NCI-H2171 (cell line): ENCODE measurements around the gene PNLIP.

Source experiments
- DNase-seq: peaks from one replicate; lab custom pipeline; 2025; lab: John Stamatoyannopoulos, UW

The PNLIP gene

DNA sequence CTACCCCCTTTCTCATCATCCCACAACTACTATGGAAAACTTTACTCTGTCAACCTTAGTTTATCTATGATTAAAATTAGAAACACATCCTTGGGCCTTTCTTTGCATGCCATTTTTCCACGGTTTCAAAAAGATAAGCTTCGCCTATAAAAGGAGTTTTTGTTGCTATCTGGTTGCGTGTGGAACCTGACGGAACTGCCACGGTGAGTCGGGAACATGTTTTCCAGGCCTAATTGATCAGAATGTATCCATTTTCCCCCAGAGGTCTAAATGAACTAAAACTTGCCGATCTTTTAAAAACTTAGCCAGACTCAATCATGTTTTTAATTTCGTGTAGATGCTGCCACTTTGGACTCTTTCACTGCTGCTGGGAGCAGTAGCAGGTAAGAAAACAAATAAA is at the start of gene PNLIP:
Gene PNLIP, plus strand, starts transcription at position 176 of the 400 bp plus-strand sequence. Its CDS starts 162 bp downstream, at position 338.
- no peak for DNase-seq

DNA sequence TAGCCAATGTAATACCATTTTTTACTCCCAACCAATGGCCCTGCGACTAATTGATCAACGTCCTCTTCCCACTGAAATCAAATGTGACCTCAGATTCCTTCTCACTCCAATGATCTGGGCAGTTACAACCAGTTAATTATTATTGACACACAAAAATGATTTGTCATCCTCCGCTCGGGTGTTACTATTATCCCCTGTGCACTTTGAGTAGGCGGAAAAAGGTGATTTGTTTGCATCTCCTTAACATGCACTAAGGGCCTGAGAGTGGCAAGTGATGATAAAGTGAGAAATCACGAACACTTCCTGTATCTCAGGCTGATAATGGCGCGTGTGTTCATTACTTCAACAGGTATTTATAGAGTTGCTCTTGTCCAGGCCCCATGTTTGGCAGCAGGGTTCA is 40.9 kb upstream of the PNLIP start:
- DNase-seq = no peak

DNA sequence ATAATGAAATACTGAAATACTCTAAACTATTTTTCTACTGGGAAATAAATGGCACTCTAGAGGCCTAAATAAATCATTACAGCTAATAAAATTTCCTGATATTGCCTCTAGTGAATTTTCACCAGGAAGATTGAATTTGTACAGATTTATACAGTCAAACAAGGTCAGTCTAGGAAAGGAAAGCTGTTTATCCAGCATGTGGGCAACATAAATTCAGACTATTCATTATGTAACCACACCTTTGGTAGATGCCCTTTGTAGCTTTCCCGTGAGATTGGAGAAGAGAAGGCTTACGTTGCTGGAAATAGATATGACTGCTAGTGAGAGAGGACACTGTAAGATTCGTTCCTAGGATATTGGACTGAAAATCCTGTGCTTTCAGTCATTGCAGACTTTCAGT is 35.2 kb upstream of the PNLIP start:
- no peak for DNase-seq

DNA sequence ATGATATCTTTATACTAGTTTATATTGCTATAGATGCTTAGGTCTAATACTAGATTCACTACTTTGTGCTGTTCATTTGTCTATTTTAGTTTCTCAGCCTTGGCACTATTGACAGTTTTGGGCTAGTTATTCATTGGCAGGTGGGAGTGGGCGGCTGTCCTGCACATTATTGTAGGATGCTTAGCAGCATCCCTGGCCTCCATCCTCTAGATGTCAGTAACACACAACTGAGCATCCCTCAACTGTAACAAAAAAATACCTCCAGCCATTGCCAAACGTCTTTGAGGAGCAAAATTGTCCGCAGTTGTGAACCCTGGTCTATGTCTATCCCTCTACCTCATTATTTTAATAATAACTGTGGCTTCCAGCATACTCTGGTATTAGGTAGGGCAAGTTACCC is 34.4 kb upstream of the PNLIP start:
- DNase-seq = no peak

DNA sequence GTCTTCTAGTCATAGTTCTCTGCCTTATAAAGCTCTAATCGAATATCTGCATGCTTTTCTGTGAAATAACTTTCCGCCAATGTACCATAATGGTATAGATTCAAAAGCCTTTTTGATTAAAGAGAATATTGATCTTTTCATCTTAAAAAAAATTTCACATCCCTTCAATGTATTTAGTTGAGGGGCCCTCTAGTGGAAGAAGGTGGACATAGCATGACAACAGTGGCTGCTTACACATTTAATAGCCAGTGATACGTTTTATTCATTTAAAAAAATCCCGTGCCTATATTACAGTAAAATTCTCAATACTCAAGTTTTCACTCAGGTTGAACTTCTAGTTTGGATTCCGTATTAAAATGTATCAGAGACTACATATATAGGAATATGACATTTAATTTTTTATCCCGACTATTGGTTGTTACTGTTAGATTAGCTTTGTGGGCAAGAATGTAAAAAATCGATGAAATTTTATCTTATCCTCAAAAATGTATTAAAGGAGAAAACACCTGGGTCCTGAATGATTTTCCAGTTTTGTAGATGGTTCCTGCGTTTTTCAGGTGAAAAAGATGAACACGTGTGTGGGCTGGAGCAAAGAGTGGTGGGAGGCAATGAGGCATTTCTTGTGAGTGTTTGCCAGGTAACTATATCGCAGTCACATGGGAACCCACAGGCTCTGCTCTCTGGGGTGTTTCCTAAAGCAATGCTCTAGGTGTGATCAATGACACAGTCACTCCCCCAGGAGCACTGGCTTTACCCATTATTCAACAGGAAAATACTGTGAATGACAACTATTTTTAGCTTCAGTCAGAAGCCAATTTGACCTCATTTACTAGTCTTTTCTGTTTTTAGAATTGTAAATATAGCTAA is 24.1 kb upstream of the PNLIP start:
- no peak for DNase-seq

DNA sequence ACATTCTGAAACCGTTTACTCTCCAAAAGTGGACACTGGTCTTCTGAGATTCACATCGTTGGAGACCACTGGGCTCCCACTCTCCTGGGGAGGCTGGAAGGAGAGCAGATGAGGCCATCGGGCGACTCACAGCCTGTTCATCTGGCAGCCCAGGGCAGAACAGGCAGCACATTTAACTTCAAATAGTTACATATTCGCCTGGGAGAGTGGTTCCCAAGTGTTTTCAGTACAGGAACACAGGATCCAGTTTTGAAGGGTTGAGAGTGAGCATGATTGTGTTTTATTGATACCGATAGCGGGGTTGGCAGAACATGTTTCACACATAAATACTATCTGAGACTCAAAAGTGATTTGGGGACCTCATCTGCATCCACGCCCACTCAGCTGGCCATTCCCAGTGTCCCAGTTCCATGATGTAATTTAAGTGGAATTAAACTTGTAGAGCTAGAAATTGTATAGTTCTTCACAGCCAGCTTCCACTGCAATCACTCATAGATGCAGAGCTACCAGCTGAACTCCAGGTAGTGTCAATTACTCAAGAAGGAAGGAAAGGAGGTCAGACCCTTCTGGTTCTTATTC is 22.8 kb upstream of the PNLIP start:
- no peak for DNase-seq

DNA sequence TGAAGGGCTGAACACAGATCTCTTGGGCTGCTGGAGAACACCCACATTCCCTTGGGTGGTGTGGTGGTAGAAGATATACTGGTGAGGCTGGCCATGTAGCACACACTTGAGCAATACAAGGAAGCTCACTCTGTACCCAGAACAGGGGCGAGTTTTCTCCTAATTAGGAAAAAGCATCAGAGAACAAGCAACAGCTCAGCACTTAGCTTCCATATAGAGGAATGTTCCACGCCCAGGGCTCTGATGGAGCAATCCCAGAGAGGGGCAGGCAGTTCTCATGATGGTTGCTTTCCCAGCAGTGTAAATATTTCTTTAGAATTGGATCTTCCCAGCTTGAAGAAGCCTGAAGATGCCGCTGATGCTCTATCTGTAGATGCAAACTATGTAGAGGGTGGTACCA is 21.0 kb upstream of the PNLIP start:
- DNase-seq = no peak

DNA sequence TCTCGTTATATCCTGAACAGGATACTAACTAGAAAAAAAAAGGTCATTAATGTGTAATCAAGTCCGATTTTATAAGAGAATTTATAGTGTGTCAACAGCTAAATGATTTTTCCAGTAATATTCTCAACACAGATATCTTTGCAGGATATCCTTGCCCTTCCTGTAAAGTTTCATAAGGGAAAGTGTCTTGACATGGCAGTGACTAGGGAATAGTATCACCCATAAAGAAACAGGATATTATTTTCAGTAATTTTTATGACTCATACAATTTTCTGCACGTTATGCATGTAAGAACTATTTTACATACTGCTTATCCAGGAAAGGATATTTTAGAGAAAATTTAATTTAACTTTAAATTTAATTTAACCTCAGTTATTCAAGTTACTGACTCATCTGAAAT is 19.5 kb upstream of the PNLIP start:
- DNase-seq = no peak

DNA sequence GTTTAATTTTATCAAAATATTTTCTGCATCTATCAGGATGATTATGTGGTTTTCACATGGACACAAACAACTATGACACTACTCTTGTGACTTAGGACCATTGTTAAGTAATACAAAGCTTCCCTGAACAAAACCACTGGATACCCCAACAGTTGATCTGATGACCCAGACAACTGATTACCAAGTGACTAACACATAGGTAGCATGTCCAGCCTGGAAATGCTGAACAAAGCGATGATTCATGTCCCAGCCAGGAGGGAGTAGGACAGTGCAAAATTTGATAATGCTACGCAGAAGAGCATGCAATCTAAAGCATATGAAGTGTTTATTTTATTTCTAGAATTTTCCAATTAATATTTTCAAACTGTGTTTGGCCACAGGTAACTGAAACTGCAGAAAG is 8.9 kb upstream of the PNLIP start:
- no peak for DNase-seq

DNA sequence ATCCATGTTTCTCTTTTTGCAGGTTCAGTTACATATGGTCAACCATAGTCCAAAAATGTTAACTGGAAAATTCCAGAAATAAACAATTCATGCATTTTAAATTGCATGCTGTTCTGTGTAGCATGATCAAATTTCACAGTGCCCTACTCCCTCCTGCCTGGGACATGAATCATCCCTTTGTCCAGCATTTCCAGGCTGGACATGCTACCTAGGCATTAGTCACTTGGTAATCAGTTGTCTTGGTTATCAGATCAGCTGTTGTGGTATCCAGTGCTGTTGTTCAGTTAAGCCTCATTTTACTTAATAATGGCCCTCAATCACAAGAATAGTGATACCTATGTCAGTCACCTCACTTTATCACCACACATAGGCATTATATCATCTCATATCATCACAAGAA is 7.3 kb upstream of the PNLIP start:
- DNase-seq = no peak

DNA sequence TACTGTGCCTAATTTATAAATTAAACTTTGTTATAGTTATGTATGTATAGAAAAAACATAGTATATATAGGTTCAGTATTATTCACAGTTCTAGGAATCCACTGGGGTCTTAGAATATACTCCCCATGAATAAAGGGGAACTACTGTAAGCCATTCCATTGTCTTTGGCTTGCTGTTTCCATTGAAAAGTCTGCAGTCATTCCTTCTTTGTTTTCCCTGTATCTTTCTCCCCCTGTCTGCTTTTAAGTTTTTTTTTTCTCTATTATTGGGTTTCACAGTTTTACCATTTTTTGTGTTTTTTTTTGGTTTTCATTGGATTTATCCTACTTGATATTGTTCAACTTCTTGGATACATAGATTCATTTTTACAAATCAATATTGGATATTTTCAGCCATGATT is 6.7 kb upstream of the PNLIP start:
- DNase-seq = no peak

DNA sequence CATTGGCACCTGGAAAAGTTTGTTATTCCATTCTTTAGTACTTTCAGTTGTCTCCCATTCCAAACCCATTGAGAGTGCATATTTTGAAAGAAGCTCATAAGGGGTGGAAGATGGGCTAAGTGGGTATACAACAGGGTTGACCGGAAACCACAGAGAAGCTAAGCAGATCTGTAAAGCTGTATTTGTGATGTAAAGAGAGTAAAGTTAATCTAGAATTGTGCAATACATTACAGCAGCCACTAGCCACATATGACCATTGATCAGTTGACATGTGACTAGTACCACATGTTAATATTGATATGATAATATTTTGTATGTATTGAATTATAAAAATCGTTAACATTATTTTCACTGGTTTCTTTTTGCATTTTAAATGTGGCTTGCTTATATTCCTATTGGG is 4.9 kb upstream of the PNLIP start:
- DNase-seq = no peak

DNA sequence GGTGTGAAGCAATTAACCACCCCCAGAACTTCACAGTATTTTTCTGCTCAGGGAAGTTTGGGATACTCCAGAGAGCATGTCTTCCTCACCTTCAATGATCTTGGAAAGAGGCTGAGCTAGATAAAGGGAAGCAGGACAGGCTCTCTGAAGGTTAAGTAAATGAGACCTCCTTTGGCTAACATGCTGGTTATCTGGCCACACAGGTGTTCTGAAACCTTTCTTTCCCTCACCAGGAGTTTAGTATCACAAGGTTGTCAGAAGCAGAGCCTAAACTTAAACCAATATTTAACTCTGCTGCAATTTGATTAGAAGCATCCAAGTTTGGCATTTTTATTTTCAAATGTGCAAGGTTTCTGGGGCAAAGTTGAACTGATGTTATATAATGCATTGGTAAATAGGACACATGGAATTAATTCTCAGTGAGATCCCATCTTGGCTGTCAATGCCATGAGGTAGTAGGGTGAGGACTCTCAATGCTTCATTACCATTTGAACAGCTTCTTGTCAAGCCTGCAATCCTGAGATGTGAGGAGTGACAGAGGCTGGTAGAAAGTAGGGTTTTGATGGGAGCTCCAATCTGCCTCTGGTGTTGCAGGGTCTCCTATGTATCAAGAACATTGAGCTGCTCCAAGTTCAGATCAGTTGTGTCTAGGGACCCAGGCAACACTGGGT is 3.6 kb upstream of the PNLIP start:
- no peak for DNase-seq

DNA sequence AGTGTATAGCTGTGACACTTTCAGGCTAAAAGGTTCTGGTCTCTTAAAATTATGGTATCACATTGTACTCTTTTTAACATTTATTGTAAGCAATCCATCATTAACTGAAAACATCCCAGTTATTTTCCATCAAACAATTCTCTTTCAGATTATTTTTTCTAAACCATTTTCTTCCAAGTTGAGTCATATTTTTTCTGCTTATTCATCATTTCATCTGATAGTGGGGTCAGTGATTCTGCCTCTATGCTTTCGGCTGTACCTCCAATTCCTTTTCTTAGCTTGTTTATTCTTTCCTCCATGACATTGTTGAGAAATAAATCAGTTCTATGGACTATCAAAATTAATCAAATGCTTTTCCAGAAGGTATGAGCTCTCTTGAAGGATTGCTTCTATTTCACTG is 609 bp upstream of the PNLIP start:
- DNase-seq = no peak

DNA sequence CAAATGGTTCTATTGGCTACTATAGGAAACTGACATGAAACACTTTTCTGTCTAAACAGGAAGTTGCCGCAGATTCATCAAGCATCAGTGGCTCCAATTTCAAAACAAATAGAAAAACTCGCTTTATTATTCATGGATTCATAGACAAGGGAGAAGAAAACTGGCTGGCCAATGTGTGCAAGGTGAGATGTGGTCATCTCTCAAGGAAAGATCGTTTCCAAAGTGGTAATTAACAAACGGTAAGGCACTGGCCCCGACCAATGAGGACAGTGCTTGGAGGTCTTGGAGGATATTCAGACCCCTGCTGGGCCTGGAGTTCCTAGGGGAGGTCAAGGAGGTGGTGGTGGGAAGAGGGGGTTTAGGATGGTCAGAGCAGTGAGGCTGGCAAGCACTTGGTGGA is 2.6 kb downstream of the PNLIP start:
- no peak for DNase-seq

DNA sequence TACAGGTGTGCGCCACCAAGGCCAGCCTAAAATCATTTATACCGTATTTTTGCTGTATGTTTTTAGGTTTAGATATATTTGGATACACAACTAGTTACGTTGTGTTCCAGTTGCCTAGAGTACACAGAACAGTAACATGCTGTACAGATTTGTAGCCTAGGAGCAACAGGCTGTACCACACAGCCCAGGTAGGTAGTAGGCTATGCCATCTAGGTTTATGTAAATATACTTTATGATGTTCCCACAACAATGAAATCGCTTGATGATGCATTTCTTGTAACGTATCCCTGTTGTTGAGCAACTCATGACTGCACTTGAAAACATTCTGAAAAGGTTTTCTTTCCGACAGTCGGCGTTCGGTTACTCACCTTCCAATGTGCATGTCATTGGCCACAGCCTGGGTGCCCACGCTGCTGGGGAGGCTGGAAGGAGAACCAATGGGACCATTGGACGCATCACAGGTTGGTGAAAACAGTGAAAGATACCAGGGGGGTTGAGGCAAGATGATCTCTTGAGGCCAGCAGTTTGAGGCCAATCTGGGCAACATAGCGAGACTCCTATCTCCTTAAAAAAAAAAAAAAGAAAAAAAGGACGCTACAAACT is 7.7 kb downstream of the PNLIP start:
- DNase-seq = no peak

DNA sequence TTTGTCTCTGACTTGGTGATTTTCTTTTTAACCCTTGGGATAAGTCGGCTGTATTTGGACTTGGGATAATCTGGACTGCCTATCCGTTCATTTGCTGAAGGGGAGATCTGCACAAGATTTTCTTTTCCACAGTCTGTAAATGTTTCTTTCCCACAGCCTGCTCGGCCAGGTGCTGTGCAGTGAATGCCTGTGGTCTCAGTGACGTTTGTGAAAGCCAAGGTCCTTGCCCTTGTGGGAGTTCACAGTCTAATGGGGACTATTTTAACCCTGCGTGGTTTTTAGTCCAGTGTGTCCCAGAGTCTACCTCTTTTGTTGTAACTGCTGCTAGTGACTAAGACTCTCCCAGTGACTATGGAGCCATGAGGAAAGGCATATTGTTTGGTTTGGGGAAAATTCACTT is 8.9 kb downstream of the PNLIP start:
- DNase-seq = no peak

DNA sequence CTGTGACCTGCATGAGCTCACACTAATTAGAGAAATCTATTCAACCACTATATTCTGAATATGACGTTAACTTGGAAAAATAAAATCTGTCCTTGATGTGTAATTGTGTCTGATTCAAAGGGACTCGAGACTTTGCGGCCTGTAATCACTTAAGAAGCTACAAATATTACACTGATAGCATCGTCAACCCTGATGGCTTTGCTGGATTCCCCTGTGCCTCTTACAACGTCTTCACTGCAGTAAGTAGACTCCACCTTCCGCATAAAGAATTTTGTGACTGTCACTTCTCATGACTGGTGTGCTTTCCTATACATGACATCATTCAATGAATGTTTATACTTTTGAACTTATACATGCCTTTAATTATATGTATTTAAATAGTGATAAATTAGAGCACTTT is 10.1 kb downstream of the PNLIP start:
- no peak for DNase-seq

DNA sequence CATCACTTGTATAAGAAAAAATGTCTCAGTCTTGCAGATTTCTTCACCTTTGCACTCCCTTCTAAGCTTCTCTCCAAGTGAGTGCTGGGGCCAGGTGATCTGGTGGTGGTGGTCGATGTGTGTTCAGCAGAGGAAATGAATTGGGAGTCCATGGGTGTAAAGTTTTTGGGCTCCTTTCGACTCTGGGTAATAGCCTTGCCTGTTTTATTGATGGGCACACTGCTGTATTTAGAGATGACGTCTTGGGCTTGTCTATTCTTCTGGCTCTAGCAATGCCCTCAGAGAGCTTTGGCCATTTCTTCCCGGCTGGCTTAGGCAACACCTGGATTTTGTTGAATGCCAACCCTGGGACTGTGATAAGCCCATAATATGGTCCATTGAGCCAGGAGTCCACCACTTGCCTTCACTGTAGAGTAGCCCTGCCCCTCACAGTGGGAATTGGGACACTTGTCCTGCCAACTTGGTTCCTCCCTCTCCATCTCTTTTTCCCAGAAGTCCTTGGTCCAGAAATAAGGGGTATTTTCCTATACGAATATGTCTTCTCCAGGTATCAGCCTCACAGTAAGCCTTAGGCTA is 11.7 kb downstream of the PNLIP start:
- DNase-seq = no peak

DNA sequence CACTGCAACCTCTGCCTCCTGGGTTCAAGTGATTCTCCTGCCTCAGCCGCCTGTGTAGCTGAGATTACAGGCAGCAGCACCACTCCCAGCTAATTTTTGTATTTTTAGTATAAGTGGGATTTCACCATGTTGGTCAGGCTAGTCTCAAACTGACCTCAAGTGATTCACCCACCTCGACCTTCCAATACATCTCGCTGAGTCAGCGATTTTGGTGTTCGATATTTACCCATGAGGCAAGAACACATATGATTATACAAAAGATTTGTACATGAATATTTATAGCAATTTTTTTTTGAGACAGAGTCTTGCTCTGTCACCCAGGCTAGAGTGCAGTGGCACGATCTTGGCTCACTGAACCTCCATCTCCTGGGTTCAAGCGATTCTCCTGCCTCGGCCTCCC is 19.8 kb downstream of the PNLIP start:
- no peak for DNase-seq

DNA sequence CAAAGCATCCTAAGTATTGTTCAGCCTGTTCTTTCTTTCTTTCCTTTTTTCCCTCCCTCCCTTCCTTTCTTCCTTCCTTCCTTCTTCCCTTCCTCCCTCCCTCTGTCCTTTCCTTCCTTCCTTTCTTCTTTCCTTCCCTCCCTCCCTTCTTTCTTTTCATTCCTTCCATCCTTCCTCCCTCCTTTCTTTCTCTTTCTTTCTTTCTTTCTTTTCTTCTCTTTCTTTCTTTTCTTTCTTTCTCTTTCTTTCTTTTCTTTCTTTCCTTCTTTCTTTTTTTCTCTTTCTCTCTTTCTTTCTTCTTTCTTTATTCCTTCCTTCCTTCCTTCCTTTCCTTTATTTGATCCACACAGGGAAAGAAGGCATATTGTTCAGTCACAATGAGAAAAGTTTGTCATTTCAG is 21.2 kb downstream of the PNLIP start:
- DNase-seq = no peak

DNA sequence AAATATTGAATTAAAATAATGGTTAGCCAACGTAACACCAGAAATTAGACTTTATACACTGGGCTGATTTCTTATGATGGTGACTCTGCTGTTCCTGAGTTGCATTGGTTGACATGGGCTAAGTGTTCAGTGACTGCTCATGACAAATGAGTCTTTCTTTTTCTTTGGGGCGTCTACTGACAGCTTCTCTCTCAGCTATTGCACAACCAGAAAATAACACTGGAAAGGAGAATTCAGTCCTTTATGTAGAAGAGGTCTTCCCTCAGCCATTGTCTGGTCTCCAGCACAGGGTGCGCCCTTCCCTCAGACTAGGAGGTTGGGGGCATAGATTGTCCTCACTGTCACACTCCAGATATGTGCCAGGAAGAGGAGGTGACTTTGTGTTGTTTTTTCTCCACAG is 21.6 kb downstream of the PNLIP start:
- DNase-seq = no peak

DNA sequence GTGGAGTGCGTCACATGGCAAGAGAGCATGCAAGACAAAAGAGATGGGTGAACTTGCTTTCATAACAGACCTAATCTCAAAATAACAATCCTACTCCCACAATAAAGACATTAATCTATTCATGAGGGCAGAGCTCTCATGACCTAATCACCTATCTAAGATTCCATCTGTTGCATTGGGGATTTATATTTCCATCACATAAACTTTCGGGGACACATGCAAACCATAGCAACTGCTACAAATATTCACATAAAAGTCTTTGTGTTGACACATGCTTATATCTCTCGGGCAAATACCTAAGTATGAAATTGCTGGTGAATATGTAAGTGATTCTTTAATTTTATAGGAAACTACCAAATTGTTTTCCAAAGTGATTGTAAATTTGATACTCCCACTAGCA is 29.1 kb downstream of the PNLIP start:
- no peak for DNase-seq
